NCI-H1436 treated with DMSO at 0.1 percent for 48 hours (cell line): ENCODE results near the gene DEPDC1.
"Not testable (repeated sequence)": the region's sequence is repeated elsewhere in the genome, so short reads cannot be mapped to it uniquely, and the experiment has no call there.

Experiments
- DNase-seq: peaks from one replicate; lab custom pipeline; 2025; lab: John Stamatoyannopoulos, UW

DEPDC1 gene

DNA sequence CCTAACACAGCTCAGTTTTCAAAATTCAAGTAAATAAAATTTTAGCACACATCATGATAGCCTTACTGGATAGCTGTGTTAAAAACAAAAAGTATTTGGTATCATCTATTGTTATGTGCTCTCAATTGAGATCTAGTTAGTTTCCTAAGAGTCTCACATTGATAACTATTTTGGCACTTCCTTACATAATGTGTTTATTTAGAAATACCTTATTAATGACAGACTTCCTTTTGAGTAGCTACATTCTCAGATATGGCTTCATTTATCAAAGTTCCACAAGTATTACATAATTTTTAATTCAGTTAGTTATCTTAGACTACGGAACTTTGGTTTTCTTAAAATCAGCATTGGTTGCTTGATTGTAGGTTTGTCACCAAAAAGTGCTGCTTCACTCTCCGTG is 20.3 kb downstream of the DEPDC1 start:
- DNase-seq: not testable (repeated sequence)

DNA sequence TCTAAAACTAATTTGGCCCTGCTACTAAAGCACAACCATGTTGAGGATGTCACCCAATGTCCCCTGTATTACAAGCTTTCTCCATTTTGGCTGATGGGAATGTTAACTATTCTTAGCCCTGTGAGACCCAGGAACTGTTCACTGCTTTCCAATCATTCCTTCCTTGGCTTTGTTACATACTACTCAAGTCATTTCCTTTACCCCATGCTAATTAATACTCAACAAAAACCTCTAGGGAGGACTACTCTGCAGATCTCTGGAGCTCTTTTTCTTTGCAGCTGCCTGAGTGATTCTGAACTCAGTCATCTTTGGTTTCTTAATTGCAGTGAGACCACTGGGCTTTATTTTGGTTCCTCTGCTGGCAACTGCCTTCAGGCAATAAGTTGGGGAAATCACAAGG is 23.8 kb downstream of the DEPDC1 start:
- no peak for DNase-seq

DNA sequence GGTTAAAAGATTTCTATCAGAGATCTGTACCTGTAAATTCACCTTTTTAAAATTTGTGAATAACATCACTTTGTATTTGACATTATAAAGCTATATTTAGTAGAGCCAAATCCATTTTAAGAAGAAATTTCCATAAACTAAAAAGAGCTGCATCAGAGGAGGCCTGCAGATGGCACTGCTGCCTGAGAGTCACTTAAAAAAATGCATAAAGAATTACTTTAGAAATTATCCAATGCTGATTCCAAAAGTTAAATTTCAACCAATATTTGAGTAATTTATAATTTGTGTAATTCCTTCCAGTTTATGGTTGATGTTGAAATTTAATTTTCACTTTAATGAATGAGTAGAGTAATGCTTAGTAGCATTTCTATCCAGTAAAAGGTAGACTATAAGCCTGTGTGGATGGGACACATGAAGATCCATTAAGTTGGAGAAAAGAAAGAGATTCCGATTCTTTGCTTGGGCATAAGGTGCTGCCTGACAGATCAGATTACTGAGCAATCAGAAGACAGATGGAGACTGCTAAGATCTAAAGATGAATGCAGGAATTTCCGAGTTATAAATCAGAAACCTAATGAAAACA is 26.4 kb downstream of the DEPDC1 start:
- DNase-seq: no peak

DNA sequence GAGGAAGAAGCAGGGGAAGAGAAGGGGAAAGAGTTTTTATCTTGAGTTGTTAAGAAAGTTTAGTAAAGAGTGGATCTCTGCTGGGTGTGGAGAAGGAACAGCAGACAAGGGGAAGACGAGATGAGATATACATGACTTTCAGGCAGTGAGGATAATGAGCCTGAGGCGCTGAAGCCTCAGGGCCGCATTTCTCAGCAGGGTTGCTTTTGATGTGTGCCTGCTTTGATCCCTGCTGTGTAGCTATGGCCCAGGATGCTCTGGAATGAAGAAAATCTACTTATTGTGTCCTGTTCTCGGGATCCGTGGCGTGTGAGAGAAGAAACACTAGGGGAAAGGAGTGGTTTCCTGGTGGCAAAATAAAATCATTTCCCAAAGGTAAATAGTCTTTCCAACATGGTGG is 32.0 kb downstream of the DEPDC1 start:
- no peak for DNase-seq

DNA sequence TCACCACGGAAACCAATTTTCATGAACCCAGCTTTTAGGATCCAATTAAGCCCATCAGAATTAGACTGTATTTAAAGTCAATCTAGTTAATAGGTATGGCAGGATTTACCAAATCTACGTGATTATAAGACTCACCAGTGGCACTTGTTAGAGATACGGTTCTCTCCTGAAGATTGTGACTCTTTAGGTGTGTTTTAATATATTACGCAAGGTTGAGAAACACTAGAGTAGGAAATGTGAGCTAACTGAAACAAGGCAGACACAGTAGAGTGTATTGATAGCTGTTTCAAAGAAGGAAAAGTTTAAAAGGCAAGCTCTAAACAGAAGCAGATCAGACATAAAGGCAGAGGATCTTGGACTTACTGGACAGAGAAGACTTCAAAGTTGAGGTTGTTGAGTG is 35.9 kb downstream of the DEPDC1 start:
- no peak for DNase-seq

DNA sequence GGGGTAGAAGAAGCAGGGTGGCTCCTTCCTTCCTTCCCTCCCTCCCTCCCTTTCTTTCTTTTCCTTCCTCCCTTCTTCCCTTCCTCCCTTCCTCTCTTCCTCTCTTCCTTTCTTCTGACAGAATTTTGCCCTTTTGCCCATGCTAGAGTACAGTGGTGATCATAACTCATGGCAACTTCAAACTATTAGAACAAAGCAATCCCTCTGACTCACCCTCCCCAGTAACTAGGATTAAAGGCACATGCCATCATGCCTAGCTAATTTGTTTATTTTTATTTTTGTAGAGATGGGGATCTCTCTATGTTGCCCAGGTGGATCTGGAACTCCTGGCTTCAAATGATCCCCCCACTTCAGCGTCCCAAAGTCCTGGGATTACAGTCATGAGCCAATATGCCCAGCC is 37.1 kb downstream of the DEPDC1 start:
- no peak for DNase-seq

DNA sequence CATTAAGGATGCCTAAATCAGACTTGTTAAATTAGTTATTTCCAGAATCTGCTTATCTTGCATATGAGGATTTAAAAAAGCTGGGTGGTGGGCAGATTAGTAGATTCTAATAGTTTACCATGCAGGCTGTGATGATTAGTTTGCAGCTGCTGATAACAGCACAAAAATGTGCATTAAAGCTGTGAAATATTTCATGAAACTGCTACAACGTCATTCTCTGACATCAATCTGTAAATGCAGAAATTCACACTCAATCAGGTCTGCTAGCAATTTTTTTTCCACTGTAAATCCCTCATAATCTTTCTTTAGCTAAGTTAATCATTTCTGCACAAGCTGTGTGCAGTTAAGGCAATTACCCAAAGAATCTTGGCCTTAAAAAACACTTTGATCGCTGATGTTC is 37.8 kb downstream of the DEPDC1 start:
- DNase-seq: no peak

DNA sequence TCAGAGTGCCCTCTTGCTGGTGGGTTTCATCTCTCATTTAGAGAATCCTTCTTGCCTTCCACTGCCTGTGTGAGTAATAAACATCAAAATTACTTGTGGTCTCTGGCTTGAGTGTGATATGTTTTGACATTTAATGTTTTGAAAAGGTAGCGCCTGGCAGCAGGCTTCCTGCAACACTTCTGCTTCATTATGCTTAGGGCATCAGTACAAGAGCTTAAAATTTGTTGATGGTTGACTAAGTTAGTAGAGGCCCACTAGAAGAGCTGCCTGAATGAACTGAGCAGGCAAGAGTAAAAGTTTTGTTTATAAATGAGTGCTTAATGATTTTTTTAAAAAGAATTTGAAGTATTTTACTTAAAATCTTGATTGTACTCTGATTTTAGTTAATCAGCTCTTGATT is 40.7 kb downstream of the DEPDC1 start:
- no peak for DNase-seq

DNA sequence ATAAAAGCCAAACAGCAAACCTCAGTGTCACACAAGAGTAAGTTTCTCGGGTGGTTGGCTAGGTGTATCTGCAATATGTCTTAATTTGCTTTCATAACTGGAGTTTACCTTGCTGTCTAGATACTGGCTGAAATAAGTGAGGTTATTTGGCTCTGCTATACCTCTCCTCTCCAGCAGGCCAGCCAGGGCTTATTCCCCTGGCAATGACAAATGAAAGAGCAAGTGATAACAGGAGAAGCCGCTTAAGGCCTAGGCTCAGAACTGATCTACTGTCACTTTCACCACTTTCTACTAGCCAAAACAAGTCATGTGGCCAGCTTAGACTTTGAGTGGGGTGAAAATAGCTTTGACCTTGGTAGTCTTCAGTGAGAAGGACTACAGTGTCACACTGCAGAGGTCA is 42.3 kb downstream of the DEPDC1 start:
- DNase-seq: no peak

DNA sequence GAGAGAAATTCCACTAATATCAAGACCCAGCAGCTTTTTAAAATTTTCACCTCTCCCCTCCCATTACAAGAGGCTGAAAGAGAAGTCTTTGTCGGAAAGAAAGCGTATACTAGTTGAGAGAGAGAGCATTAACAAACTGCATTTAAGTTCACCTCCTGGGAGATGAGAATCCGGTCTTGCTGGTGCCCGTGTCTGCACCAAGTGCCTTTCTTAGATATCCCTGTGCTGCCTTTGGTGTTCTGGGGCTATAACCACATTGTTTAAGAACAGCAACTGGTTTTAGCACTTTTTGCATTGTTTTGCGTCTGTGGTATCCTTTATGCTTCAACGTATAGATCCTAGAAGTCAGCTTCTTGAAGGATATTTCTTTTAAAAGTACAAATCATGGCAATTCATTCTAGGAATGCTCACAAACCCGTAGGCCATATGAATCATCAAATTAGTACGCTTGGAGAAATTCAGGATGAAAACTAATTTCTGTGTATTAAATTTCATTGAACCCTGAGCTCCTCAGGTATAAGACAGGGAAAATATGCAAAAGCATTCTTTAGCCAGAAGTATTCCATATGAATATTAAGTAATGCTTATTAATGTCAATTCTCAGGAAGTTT is 43.7 kb downstream of the DEPDC1 start:
- no peak for DNase-seq

DNA sequence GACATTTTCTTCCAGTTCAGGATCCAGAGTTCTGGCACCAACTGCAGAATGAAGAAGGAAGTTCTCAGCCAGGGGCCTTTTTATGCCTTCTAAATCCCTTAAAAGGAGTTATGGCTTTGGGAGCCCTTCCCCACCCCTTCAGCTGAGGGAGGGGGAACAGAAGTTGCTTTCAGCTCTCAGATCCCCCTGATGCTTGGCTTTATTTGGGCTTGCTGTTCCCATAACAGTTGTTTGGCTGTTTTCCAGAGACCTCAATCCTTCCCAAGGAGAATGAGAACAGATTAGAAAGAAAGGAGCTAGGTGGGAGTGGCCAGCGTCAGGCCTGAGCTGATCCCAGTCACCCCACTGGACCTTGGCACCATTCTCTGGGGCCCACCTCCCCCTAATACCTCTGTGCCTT is 47.0 kb downstream of the DEPDC1 start, which contains the start of gene RPE65:
Gene RPE65, minus strand, starts transcription at position 54 of the 400 bp plus-strand sequence. Its CDS starts 49 bp downstream, at position 5.
- DNase-seq: no peak

DNA sequence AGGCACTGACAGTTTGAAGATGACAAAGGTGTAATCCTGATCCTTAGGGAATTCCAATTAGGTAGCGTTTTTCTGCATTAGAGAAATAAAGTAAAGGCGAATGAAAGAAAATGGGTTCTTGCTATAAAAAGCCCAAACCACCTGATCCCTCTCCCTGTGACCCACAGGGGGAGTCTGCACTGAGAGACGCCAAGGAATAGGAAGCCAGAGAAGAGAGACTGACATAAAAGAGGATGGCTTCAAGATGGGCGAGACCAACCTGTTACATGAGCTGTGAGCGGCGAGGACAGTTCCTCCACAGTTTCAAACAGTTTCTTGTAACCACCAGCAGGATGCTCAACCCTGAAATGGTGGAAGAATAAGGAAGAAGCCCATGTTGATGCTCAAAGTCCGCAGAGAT is 48.5 kb downstream of the DEPDC1 start:
- no peak for DNase-seq

DNA sequence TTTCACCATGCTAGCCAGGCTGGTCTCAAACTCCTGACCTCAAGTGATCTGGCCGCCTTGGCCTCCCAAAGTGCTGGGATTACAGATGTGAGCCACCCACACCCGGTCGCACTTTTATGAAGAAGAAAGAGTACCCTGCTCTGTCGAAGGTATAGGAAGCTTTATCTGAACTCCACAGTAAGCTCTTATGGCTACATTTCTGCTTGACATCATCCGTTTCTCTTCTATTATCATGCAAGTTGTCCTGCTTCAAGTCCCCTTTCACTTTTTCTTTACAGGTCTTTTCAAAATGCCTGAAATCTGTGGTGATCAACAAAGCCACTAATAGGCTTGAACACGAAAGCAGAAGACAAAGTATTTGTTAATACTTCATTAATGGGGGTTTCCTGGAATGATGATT is 51.2 kb downstream of the DEPDC1 start:
- DNase-seq: no peak

DNA sequence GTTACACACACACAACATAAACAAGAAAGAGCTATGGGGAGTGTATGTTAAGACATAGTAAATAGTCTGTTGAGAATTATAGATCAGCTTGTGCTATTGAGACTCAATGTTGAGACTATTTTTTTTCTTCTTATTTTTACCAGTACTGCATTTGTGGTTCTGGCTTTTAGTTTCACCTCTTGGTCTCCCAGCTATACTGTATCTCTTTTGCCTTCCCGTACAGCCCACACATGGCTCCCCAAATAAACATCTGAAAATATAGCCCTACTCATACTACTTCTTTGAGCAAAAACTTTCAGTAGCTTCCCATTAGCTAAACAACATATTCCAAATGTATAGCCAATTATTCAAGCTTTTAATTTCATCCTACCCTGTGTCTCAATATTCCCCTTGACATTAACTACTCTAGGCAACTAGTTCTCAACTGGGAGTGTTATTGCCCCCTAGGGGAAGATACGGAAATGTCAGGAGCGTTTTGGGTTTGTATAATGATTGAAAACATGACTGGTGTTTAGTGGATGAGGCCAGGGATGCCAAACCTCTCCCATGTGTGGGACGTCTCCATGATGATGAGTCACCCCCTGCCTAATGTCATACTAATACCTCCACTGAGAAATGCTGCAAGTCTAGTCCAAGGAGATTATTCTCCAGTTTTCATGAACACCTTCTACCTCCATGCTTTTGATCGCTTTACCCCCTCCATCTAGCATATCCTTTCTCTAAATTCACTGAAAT is 53.9 kb downstream of the DEPDC1 start:
- no peak for DNase-seq

DNA sequence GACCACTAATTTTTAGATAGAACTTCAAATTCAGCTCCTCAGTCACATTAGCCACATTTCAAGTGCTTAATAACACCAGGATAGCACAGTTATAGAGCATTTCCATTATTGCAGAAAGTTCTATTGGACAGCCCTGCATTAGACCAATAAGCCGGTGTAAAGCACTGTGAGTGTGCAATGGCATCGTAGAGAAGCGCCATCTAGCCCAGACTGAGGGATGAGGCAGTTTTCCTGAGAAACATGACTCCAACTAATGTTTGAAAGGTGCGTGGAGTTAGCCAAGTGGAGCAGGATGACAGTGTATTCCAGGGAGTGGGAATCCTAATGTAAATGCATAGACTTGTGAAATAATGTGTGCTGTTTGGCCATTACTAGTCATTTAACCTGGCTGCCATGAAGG is 54.9 kb downstream of the DEPDC1 start:
- DNase-seq: no peak

DNA sequence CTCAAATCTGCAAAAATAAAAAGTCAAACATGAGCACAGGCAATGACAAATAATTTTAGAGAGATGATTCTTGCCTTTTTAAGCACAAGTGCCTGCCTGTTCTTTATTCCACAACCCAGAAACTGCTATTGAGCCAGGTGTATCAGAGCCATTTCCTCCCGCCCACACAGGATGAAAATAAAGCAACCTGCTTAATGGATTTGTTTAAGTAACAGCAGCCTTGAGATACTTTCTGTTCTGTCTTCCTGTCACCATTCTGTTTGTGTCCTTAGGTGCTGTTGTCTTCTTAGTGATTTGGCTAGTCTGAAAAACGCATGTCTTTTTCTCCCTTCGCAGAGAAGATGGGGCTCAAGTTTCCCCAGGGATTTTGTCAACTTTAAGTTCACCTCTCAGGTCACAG is 58.6 kb downstream of the DEPDC1 start:
- DNase-seq: no peak

DNA sequence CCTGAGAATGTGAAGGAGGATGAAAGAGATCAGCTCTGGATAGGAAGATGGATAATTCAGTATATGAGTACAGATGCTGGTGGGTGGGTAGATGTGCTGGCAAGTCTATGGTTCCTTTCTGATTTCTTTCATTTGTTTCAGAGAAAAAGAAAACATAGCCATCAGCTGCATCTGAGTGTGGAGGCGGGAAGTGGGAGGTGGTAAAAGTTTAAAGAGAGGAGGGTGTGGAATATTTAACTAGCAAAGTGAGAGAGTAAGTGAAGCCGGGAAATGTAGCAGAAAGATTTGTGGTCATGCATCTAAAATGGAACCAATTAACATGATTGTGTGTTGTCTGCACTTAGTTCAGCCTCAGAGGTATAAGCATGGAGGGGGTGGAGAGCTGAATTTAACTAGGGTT is 63.5 kb downstream of the DEPDC1 start:
- DNase-seq: no peak

DNA sequence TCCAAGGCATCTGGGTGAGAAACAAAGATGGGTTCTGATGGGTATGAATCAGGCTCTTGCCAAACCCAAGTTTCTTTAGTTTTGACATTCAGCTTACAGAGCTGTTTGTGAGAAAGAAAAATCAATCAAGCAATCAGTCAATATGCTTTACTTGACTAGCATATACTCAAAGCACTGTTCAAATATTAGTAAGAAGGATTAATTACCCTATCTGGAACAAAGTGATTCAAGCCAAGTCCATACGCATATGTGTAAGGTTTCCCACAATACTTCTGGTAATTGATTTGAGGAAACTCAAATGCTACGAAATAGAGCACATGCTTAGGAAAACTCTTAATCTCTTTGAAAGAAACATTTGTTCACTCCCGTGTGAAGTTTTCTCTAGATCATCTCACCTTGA is 65.8 kb downstream of the DEPDC1 start:
- no peak for DNase-seq

DNA sequence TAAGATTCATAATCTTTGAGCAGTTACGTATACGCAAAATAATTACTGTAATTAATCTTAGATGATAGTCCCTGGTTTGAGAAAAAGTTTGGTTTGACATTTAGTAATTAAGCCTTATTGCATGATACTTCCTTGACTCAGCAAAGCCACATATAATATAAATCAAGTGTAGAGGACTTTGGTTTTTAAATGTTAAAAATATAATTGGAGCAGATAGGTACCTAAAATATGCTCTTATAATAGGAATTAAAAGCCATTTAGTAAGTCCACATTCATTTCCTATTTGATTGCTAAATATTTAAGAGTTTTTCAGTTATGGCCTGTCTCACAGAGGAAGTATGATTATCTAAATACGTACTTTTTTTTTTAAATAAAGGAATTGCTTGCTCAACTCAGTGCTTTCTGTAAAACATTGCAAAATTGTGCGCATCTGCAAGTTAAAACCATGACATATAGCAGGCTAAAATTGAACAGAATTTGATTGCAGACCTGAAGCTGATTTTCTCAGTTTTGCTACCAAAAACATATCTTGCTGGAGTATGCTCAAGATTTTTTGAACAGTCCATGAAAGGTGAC is 67.6 kb downstream of the DEPDC1 start:
- no peak for DNase-seq

DNA sequence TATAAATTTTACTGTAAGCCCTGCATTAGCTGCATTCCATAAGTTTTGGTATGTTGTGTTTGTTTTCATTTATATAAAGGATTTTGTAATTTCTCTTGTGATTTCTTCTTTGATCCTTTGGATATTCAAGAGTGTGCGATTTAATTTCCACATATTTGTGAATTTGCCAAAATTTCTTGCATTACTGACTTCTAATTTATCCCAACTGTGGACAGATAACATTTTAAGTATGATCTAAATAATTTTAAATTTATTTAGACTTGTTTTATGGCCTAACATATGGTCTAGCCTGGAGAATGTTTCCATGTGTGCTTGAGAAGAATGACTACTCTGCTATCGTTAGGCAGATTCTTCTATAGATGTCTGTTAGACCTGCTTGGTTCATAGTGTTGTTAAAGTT is 70.3 kb downstream of the DEPDC1 start:
- DNase-seq: no peak
